GM12864 (cell line): ENCODE data around the gene SAPCD2.

ENCODE experiments used
- DNase-seq: peaks from one replicate; pipeline ENCODE4 v3.0.0-alpha.2; 2011; ENCODE audit warnings: low read depth
- H3K4me3 ChIP-seq: 2 replicates; pipeline ENCODE4 v1.5.1; 2011; ENCODE audit warnings: mild to moderate bottlenecking, low read depth, low read length, control low read depth
- TF ChIP-seq, protein P1 (sequence below): IDR thresholded peaks from 2 replicates; pipeline ENCODE4 v1.5.1; 2011; ENCODE audit warnings: low read depth, mild to moderate bottlenecking, moderate library complexity, low read length, control low read depth, inconsistent platforms; ENCODE audit errors: missing control alignments

The SAPCD2 gene

DNA sequence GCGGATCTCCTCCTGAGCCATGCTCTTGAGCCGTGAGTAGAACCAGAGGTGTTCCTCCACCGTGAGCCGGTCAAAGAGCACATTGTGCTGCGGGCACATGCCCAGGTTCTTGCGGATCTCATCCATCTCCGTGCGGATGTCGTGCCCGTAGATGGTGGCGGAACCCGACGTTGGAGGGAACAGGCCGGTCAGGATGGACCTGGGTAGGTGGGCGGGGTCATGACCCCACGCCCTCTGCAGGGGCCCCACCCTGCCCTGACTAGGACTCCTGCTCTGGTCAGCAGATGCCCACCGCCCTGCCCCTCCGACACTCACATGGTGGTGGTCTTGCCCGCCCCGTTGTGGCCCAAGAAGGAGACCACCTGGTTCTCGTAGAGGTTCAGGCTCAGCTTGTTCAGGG, 54.4 kb downstream of the SAPCD2 start:
- no peak for DNase-seq
- H3K4me3 ChIP-seq = no peak overlapping the region
- TF ChIP-seq, protein P1, sequence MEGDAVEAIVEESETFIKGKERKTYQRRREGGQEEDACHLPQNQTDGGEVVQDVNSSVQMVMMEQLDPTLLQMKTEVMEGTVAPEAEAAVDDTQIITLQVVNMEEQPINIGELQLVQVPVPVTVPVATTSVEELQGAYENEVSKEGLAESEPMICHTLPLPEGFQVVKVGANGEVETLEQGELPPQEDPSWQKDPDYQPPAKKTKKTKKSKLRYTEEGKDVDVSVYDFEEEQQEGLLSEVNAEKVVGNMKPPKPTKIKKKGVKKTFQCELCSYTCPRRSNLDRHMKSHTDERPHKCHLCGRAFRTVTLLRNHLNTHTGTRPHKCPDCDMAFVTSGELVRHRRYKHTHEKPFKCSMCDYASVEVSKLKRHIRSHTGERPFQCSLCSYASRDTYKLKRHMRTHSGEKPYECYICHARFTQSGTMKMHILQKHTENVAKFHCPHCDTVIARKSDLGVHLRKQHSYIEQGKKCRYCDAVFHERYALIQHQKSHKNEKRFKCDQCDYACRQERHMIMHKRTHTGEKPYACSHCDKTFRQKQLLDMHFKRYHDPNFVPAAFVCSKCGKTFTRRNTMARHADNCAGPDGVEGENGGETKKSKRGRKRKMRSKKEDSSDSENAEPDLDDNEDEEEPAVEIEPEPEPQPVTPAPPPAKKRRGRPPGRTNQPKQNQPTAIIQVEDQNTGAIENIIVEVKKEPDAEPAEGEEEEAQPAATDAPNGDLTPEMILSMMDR = no peak

DNA sequence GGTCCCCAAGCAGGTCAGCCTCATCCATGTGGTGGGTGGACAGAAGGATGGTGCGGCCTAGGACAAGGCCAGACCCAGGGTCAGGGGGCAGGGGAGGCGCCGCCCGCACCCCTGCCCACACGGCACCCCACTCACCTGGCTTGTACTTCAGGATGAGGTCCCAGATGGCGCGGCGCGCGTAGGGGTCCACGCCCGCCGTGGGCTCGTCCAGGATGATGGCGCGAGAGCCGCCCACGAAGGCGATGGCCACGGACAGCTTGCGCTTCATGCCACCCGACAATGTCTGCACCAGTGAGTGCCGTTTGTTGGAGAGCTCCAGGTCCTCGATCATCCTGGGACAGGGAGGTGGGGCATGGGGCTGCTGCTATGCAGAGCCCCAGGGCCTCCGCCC, 54.8 kb downstream of the SAPCD2 start:
- no peak overlapping the region for H3K4me3 ChIP-seq
- TF ChIP-seq, protein P1 = no peak
- no peak for DNase-seq

DNA sequence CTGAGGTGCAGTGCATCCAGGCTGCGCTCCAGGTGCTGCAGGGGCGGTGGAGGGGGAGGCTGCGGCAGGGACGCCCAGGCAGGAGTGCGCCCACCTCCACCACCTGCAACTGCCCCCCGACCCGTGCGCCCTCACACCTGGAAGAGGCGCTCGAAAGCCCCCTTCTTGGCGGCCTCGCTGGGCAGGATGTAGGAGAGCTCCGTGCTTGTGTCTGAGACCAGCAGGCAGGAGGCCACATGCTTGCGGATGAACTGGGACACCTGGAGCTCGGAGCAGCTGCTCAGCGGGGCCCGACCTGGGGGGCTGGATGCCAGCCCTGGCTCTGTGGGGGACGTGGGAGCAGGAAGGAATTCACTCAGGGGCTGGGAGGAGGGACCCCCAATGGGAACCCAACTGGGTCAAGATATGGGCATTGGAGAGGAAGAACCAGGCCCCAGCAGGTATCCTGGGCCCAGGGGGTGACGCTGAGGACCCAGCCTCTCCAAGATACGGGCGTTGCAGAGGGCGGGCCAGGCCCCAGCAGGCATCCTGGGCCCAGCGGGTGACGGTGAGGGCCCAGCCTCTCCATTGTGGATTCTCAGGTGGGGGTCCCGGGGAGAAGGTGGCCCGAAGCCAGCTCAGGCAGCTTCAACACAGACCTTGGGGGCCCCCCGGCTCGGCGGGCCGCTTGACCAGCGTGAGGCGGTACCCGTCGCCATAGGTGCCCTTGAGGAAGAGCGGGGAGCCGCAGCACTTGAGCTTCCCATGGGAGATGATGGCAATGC, 55.4 kb downstream of the SAPCD2 start:
- DNase-seq = no peak
- TF ChIP-seq, protein P1 = no peak
- H3K4me3 ChIP-seq = no peak overlapping the region

DNA sequence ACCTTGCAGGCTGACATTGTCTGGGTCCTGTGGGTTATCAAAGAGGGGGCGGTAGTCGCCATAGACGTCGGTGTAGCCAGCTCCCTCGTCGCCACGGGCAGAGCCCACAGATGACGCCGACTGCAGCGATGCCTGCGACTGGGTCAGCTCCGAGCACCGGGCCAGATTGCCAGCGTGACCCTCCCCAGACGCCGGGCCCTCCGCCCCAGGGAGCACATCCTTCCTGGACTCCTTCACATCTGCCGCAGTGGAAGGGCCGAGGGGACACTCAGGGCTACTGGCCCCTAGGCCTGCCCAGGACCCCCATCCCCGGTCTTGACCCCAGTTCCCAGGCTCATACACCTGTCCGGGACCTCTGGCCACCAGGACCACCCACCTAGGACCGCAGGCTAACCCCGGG, 56.2 kb downstream of the SAPCD2 start:
- TF ChIP-seq, protein P1 = no peak
- no peak for DNase-seq
- no peak overlapping the region for H3K4me3 ChIP-seq

DNA sequence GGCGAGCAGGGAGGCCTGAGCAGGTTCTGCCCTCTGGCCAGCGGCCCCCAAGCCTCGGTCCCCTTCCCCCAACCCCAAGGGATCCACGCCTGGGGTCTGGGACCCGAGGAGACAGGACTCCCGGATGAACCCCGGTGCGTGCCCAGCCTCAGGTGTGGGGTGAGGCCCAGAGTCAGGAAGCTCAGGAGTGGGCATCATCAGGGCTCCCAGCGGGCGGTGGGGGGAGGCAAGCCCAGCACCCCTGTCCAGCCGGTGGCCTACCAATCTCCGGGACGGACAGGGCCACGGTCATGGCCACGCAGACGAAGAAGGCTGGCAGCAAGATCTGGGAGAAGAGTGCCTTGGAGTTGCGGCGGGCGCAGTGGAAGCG, 56.8 kb downstream of the SAPCD2 start:
- TF ChIP-seq, protein P1 = no peak
- no peak for DNase-seq
- no peak overlapping the region for H3K4me3 ChIP-seq

DNA sequence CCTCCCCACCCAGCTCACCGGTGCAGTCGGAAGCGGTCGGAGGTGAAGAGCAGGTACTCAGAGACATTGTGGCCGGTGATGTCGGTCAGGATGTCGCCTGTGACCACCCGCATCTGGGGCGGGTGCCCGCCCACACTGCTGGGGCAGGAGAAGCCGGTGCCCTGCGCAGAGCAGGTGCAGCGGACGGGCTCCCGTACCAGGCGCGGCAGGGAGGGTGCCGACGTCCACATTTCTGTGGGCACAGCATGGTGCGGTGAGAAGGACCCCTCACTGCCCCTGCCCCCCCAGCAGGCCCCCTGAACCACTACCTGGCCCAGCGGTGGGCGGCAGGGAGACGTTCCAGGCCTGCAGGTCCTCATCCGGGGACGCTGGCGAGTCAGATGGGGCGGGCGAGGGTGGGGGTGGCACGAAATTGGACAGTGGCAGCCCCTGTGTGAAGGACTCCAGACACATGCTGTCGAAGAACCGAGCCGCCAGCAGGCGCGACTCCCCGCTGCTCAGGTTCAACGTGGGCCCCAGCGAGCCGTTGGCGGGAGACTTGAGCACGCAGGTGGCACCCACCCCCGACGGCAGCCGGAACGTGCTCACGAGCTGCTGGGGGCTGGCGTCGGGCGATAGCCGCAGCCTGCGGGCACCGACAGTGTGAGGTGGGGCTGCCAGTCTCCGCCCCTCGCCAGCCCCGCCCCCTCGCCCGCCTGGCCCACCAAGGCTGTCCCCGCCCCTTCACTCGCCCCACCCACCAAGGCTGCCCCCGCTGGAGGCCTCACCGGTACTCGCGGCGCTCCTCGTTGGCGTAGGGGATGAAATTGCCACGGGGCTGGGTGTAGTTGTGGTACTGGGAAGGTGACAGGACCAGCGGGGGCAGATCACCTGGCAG, 57.4 kb downstream of the SAPCD2 start:
- no peak overlapping the region for H3K4me3 ChIP-seq
- DNase-seq = no peak
- TF ChIP-seq, protein P1 = no peak
